Liver (tissue), 9 donors: ENCODE data around the gene VCP. TPM values are rescaled to one million over a fixed set of nuclear protein-coding genes. Genes with fewer than 3 reads are reported as not detected.
"Not testable (repeated sequence)": the region's sequence is repeated elsewhere in the genome, so short reads cannot be mapped to it uniquely, and the experiment has no call there.

Source experiments
- DNase-seq: peaks from one replicate; pipeline ENCODE4 v3.0.0-alpha.2; 2017; ENCODE audit warnings: low spot score
- H3K27ac ChIP-seq, 2 donors: one replicate each; pipeline ENCODE4 v1.7.0; 2013; ENCODE audit warnings: inconsistent platforms in 2 of 2, low read length in 2 of 2, control low read depth in 1 of 2, low read depth in 1 of 2, mild to moderate bottlenecking in 1 of 2
- H3K27me3 ChIP-seq, 4 donors: one replicate each; pipeline versions ENCODE4 v1.6.1 to v1.7.0; 2013; ENCODE audit warnings: low read length in 3 of 4, inconsistent platforms in 1 of 4, mild to moderate bottlenecking in 1 of 4, moderate library complexity in 1 of 4; ENCODE audit not compliant: control insufficient read depth in 4 of 4, insufficient read depth in 4 of 4
- H3K36me3 ChIP-seq, 4 donors: one replicate each; pipeline versions ENCODE4 v1.6.1 to v1.7.0; 2013; ENCODE audit warnings: low read length in 3 of 4, mild to moderate bottlenecking in 3 of 4, low read depth in 1 of 4, moderate library complexity in 1 of 4; ENCODE audit not compliant: control insufficient read depth in 4 of 4, insufficient read depth in 3 of 4
- H3K4me1 ChIP-seq, 4 donors: one replicate each; pipeline versions ENCODE4 v1.6.1 to v1.7.0; 2013; ENCODE audit warnings: low read length in 3 of 4, mild to moderate bottlenecking in 3 of 4, moderate library complexity in 1 of 4; ENCODE audit not compliant: control insufficient read depth in 4 of 4, insufficient read depth in 4 of 4
- H3K4me3 ChIP-seq, 3 donors: one replicate each; pipeline versions ENCODE4 v1.6.1 to v1.7.0; 2013; ENCODE audit warnings: low read length in 3 of 3, control low read depth in 1 of 3, low read depth in 1 of 3, mild to moderate bottlenecking in 1 of 3
- H3K9ac ChIP-seq, 2 donors: one replicate each; pipeline ENCODE4 v1.7.0; 2013; ENCODE audit warnings: low read length in 2 of 2, mild to moderate bottlenecking in 2 of 2, moderate library complexity in 2 of 2, control low read depth in 1 of 2, low read depth in 1 of 2
- H3K9me3 ChIP-seq, 4 donors: one replicate each; pipeline versions ENCODE4 v1.6.1 to v1.7.0; 2013; ENCODE audit warnings: low read length in 3 of 4; ENCODE audit not compliant: control insufficient read depth in 4 of 4
- CTCF ChIP-seq: fragments of 150-350 bp; IDR thresholded peaks from 2 replicates; pipeline ENCODE4 v1.5.1; 2017; ENCODE audit warnings: improper control_type of control experiment, low read depth, low read length; ENCODE audit not compliant: missing input control
- EGR1 ChIP-seq, 2 donors: IDR thresholded peaks; 2 replicates each; pipeline ENCODE4 v1.6.1; 2016 to 2018; ENCODE audit warnings: antibody characterized with exemption in 2 of 2, low read depth in 2 of 2
- FOXA1 ChIP-seq: IDR thresholded peaks from 2 replicates; pipeline ENCODE4 v1.6.1; 2016; ENCODE audit warnings: antibody characterized with exemption
- FOXA2 ChIP-seq: IDR thresholded peaks from 2 replicates; pipeline ENCODE4 v1.6.1; 2016; ENCODE audit warnings: antibody characterized with exemption
- GABPA ChIP-seq, 2 donors: IDR thresholded peaks in 1 of 2; conservative IDR thresholded peaks in 1 of 2; 2 replicates each; pipeline ENCODE4 v1.6.1; 2016; ENCODE audit warnings: antibody characterized with exemption in 2 of 2, mild to moderate bottlenecking in 1 of 2, moderate library complexity in 1 of 2
- HNF4A ChIP-seq, 2 donors: conservative IDR thresholded peaks; 2 replicates each; pipeline ENCODE4 v1.6.1; 2016; ENCODE audit warnings: antibody characterized with exemption in 2 of 2, mild to moderate bottlenecking in 2 of 2
- HNF4G ChIP-seq: IDR thresholded peaks from 2 replicates; pipeline ENCODE4 v1.6.1; 2016; ENCODE audit warnings: antibody characterized with exemption
- JUND ChIP-seq, 2 donors: IDR thresholded peaks; 2 replicates each; pipeline ENCODE4 v1.6.1; 2016; ENCODE audit warnings: antibody characterized with exemption in 2 of 2
- MAX ChIP-seq: IDR thresholded peaks from 2 replicates; pipeline ENCODE4 v1.6.1; 2016; ENCODE audit warnings: antibody characterized with exemption
- NR2F2 ChIP-seq: IDR thresholded peaks from 2 replicates; pipeline ENCODE4 v1.6.1; 2016; ENCODE audit warnings: antibody characterized with exemption
- RAD21 ChIP-seq, 2 donors: IDR thresholded peaks; 2 replicates each; pipeline ENCODE4 v1.6.1; 2016; ENCODE audit warnings: antibody characterized with exemption in 2 of 2, mild to moderate bottlenecking in 2 of 2
- REST ChIP-seq: IDR thresholded peaks from 2 replicates; pipeline ENCODE4 v1.6.1; 2016; ENCODE audit warnings: antibody characterized with exemption, mild to moderate bottlenecking
- RXRA ChIP-seq, 2 donors: IDR thresholded peaks; 2 replicates each; pipeline ENCODE4 v1.6.1; 2017 to 2018; ENCODE audit warnings: antibody characterized with exemption in 2 of 2, mild to moderate bottlenecking in 1 of 2
- SP1 ChIP-seq: IDR thresholded peaks from 2 replicates; pipeline ENCODE4 v1.6.1; 2018; ENCODE audit warnings: antibody characterized with exemption, mild to moderate bottlenecking
- TAF1 ChIP-seq: conservative IDR thresholded peaks from 2 replicates; pipeline ENCODE4 v1.6.1; 2016; ENCODE audit warnings: antibody characterized with exemption, mild to moderate bottlenecking
- YY1 ChIP-seq: IDR thresholded peaks from 2 replicates; pipeline ENCODE4 v1.6.1; 2016; ENCODE audit warnings: antibody characterized with exemption, mild to moderate bottlenecking
- WGBS: extraction: QIAGEN DNeasy Blood & Tissue Kit; methylation state at CpG from one replicate; pipeline ENCODE4 v1.1.7; 2013; 5-methylcytosine and 5-hydroxymethylcytosine counted together
- polyA plus RNA-seq, 2 donors: library from polyadenylated mRNA; stranded (reverse) in 1 of 2; unstranded in 1 of 2; fragments of 200-250 nt in 1 of 2; fragments of >200 nt in 1 of 2; fragmentation: Nextera tagmentation in 1 of 2; extraction: Ambion mirVana in 1 of 2; gene quantifications; one replicate each; pipeline versions ENCODE4 v1.2.1 to v1.2.3, GENCODE V29; 2013 to 2015
- total RNA-seq, 2 donors: library from RNA; depleted of rRNA; stranded (reverse); fragments of >200 nt; gene quantifications; one replicate each; pipeline ENCODE4 v1.2.3, GENCODE V29; 2014
- TF ChIP-seq, protein P1 (sequence below): IDR thresholded peaks from 2 replicates; pipeline ENCODE4 v1.6.1; 2016; ENCODE audit warnings: antibody characterized with exemption
- TF ChIP-seq, protein P2 (sequence below): IDR thresholded peaks from 2 replicates; pipeline ENCODE4 v1.6.1; 2016; ENCODE audit warnings: antibody characterized with exemption
- donor health status: healthy.
- donor health status: healthy.
- donor health status: healthy.
- donor health status: healthy.
- donor health status: healthy.

VCP gene
- total and polyA plus RNA-seq, 4 donors: 57.6 to 248 (median 153) TPM

DNA sequence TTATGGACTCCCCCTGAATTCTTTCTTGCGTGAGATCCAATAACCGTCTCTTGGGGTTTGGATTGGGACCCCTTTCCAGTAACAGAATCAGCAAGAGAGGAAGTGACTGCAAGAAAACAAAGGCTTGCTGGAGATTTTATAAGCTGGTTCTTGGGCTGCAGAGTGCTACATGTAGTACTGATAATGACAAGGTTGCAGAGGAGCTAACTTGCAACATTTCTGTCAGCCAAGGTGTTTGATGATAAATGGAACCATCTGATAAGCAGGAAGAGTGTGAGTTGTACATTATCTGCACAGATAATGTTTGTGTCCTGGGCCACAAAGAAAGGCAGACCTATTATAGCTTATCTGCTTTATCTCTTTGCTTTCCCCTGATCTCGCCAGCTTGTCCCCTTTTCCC lies 45.8 kb downstream of the VCP start:
- WGBS: 85% methylated on average over 3 of the region's 3 CpGs
- no peak for DNase-seq
- H3K4me1 ChIP-seq: peaks cover 0 to 3% (median 0%) of the 10 kb centered on the region in 4 donors

DNA sequence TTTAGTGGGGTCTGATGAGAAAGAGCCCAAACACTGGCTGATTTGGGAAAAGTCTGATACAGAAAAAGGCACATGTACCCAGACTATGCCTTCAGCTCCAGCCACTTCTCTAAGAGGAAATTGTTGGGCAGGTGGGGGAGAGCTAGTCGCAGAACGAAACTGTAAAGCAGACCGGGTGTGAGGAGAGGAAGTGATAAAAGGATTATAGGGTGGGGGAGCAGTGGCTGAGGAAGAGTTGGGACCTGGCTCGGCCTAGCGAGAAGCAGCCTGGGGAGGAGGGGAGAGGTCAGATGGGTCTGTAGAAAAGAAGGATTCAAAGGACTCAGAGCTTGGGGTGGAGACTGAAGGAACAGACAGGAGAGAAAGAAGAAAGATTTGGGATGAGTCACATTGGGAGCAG lies 49.0 kb downstream of the VCP start:
- H3K4me1 ChIP-seq, H3K4me3 ChIP-seq, H3K27me3 ChIP-seq, DNase-seq, H3K27ac ChIP-seq, H3K9me3 ChIP-seq, H3K9ac ChIP-seq: not testable (repeated sequence)
- 76% methylated on average over 5 of the region's 5 CpGs for WGBS
- peaks cover 3 to 12% (median 5%) of the 10 kb centered on the region in 4 donors for H3K36me3 ChIP-seq

More for the DNA sequence above, 45.8 kb downstream of the VCP start:
- Histone ChIP-seq H3K27ac (no peak overlapping the region), H3K4me3 (no peak overlapping the region), H3K27me3 (no peaks in the 10 kb centered on the region), H3K36me3 (peaks cover 0 to 16% (median 2%) of the 10 kb centered on the region in 4 donors), H3K9ac (no peak overlapping the region), H3K9me3 (no peaks in the 10 kb centered on the region)
- no peak for TF ChIP-seq RAD21 (IDR thresholded peaks at IDR 0.05)
- TF ChIP-seq HNF4A (conservative IDR thresholded peaks at IDR 0.05): no peak
- TF ChIP-seq, protein P1, sequence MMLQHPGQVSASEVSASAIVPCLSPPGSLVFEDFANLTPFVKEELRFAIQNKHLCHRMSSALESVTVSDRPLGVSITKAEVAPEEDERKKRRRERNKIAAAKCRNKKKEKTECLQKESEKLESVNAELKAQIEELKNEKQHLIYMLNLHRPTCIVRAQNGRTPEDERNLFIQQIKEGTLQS: no peak
- TF ChIP-seq RXRA (IDR thresholded peaks at IDR 0.05): no peak
- TF ChIP-seq FOXA2: no peak
- no peak for TF ChIP-seq SP1
- no peak for TF ChIP-seq MAX
- TF ChIP-seq CTCF: no peak
- no peak for TF ChIP-seq EGR1 (IDR thresholded peaks at IDR 0.05; ENCODE audit: low read depth in 2 of 2)
- TF ChIP-seq NR2F2: no peak
- no peak for TF ChIP-seq JUND (IDR thresholded peaks at IDR 0.05)
- TF ChIP-seq, protein P2, sequence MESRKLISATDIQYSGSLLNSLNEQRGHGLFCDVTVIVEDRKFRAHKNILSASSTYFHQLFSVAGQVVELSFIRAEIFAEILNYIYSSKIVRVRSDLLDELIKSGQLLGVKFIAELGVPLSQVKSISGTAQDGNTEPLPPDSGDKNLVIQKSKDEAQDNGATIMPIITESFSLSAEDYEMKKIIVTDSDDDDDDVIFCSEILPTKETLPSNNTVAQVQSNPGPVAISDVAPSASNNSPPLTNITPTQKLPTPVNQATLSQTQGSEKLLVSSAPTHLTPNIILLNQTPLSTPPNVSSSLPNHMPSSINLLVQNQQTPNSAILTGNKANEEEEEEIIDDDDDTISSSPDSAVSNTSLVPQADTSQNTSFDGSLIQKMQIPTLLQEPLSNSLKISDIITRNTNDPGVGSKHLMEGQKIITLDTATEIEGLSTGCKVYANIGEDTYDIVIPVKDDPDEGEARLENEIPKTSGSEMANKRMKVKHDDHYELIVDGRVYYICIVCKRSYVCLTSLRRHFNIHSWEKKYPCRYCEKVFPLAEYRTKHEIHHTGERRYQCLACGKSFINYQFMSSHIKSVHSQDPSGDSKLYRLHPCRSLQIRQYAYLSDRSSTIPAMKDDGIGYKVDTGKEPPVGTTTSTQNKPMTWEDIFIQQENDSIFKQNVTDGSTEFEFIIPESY: no peak
- no peak for TF ChIP-seq TAF1
- TF ChIP-seq GABPA (IDR thresholded peaks at IDR 0.05 in 1 of 2, conservative IDR thresholded peaks at IDR 0.05 in 1 of 2): no peak
- TF ChIP-seq YY1: no peak
- TF ChIP-seq FOXA1: no peak

- Histone ChIP-seq H3K36me3 (peaks cover 4 to 33% (median 27%) of the 10 kb centered on the region in 4 donors), H3K4me1 (no peaks in the 10 kb centered on the region), H3K4me3 (no peak overlapping the region), H3K9ac (no peak overlapping the region), H3K27me3 (no peaks in the 10 kb centered on the region), H3K27ac (no peak overlapping the region), H3K9me3 (peaks cover 2 to 6% (median 4%) of the 10 kb centered on the region in 4 donors)
- DNase-seq: no peak
- WGBS: 69% methylated on average over 2 of the region's 2 CpGs
- TF ChIP-seq GABPA (IDR thresholded peaks at IDR 0.05 in 1 of 2, conservative IDR thresholded peaks at IDR 0.05 in 1 of 2): no peak
- TF ChIP-seq MAX: no peak
- TF ChIP-seq FOXA2: no peak
- TF ChIP-seq SP1: no peak
- TF ChIP-seq HNF4A (conservative IDR thresholded peaks at IDR 0.05): no peak
- no peak for TF ChIP-seq YY1
- TF ChIP-seq EGR1 (IDR thresholded peaks at IDR 0.05; ENCODE audit: low read depth in 2 of 2): no peak
- no peak for TF ChIP-seq FOXA1
- no peak for TF ChIP-seq JUND (IDR thresholded peaks at IDR 0.05)
- TF ChIP-seq HNF4G: no peak
- no peak for TF ChIP-seq REST
- TF ChIP-seq, protein P2: no peak
- TF ChIP-seq RAD21 (IDR thresholded peaks at IDR 0.05): no peak
Observed at GRCh38 chr9:35014517-35014916, 57.9 kb downstream of the VCP start.
